NCI-H2196 (cell line): ENCODE results near the gene ZFR2.
"Not testable (repeated sequence)": the region's sequence is repeated elsewhere in the genome, so short reads cannot be mapped to it uniquely, and the experiment has no call there.

Experiments used
- DNase-seq: peaks from one replicate; lab custom pipeline; 2025; ENCODE audit not compliant: unreplicated experiment; lab: John Stamatoyannopoulos, UW

Gene ZFR2

GRCh38 chr19:3874695-3875094 lies 5.9 kb upstream of the ZFR2 start:
- not testable (repeated sequence) for DNase-seq

GRCh38 chr19:3873151-3873550 lies 4.3 kb upstream of the ZFR2 start:
- no peak for DNase-seq

GRCh38 chr19:3867971-3868769 lies 668 bp downstream of the ZFR2 start:
- no peak for DNase-seq

GRCh38 chr19:3866910-3867638 lies 1.8 kb downstream of the ZFR2 start:
- DNase-seq, result no peak

GRCh38 chr19:3863648-3864047 lies 5.2 kb downstream of the ZFR2 start:
- no peak for DNase-seq

DNA sequence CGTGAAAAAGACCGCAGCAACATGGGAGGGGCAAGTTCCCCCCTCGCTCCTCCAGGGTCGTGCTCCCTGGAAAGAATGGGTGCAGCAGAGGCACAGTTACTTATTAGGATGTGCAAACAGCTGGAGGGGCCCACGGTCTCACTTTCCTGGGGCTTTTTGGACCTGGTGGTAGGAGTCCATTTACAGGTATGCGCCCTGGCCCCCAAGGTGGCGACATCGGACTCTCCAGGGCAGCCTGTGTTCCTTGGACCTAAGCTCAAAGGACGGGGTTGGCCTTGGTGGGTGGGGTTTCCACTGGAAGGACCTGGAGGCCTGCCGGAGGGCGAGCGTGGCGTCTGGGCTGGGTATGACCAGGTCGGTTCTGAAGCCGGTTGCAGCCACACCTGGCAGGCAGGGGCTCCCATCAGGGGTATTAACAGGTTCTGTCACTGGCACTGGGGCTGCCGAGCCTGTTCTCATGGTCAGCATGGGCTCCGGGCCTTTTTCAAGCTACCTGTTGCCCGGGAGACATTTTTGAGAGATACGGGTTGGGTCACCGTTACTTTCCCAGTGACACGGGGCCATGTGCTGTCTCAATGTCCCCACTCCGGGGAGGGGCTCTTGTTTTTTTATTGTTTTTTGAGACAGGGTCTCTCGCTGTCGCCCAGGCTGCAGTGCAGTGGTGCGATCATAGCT lies 5.9 kb downstream of the ZFR2 start:
- no peak for DNase-seq

DNA sequence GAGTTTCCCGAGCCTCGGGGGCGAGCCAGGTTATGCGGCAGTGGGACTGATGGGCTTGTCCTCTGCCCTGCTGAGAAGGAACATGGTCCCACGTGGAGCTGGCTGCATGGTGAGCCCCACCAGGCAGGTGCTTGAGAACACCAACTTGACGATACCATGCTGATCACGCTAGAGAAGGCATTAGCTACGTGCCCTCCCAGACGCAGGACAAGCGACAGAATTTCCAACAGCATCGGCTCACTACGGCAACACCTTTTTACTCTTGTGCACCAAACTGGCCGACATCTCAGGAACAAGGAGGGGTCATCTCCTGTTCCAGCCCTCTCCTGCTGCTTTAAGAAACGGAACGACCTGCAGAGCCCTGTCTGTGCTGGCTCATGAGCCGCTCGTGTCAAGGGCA lies 8.3 kb downstream of the ZFR2 start:
- no peak for DNase-seq

GRCh38 chr19:3857449-3858003 lies 11.3 kb downstream of the ZFR2 start:
- DNase-seq, result peak; percentile 73

GRCh38 chr19:3855320-3855719 lies 13.5 kb downstream of the ZFR2 start:
- DNase-seq, result no peak

DNA sequence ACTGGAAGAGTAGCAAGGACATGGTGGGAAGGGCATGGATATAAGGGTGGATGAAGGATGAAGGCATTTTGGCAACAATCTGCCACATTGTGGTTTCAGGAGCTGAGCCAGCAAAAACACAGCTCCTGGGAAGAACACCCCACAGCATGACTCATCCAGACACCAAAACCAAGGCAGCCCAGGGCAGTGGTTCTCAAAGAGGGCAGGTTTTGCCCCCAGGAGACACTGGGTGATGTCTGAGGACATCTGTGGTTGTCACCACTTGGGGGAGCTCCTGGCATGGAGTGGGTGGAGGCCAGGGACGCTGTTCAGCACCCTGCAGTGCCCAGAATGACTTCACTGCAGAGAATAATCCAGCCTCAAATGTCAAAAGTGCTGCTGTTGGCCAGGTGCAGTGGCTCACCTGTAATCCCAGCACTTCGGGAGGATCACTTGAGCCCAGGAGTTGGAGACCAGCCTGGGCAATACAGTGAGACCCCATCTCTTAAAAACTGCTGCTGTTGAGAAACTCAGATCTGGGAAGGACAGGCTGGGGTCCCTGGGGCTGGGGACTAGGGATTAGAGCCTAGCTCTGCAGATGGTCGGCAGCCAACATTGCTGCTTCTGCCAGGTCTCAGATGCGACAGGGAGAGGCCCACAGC lies 16.1 kb downstream of the ZFR2 start:
- DNase-seq, result peak; percentile 34

GRCh38 chr19:3852177-3852511 lies 16.7 kb downstream of the ZFR2 start:
- no peak for DNase-seq

GRCh38 chr19:3851254-3852176 lies 17.3 kb downstream of the ZFR2 start:
- DNase-seq, result no peak

GRCh38 chr19:3850320-3850972 lies 18.4 kb downstream of the ZFR2 start:
- no peak for DNase-seq

DNA sequence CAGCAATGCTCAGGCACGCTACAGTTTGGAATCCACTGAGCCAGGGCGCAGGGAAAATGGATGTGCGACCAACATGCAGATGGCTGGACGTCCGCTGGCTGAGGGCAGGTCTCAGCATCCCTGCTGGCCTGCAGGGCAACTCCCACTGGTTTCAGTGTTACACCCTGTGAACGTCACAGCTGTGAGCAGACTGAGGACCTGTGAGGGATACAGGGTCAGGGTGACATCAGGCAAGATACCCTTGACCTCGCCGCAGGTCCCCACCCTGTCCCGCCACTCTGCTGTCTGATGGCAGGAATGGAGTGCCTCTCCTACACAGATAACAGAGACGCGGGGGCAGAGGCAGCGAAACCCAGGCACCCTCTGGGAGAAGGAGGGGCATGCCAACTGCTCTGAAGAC lies 19.1 kb downstream of the ZFR2 start:
- no peak for DNase-seq

DNA sequence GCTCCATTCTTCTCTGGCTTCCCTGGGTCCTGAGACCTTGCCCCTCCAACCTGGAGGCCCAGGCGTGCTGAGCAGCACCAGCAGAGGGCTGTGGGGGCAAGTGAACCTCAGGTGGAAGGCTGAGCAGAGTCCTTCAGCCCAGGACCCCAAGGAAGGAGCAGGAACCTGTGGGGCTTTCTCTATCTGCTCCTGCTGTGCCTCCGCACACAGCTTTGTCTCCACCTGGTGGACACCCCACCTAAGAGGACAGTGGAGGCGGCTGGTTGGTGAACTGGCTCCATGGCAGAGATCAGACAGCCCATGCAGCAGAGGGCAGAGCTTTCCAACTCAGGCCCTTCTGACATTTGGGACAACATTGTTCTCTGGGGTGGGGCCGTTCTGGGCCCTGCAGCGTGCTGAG lies 19.7 kb downstream of the ZFR2 start:
- peak; percentile 51 for DNase-seq

- no peak for DNase-seq
These were observed 24.2 kb downstream of the ZFR2 start for GRCh38 chr19:3844596-3844995.

GRCh38 chr19:3842948-3843347 lies 25.9 kb downstream of the ZFR2 start:
- no peak for DNase-seq

- no peak for DNase-seq
These were observed 28.0 kb downstream of the ZFR2 start for GRCh38 chr19:3840804-3841203.

DNA sequence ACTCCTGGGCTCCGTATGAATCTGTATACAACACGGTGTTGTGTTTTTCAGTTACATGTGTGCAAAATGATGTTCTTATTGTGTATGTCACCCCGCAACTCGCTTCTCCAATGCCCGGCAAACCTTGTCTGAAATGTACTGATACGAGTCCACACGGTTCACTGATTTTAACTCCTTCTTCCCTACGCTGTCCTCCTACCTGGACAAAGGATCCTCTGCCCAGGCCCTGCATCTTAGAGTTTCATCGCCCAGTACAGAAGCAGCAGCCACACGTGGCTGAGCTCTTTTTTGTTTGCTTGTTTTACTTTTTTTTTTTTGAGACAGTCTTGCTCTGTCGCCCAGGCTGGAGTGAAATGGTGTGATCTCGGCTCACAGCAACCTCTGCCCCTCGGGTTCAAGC lies 28.9 kb downstream of the ZFR2 start:
- no peak for DNase-seq

DNA sequence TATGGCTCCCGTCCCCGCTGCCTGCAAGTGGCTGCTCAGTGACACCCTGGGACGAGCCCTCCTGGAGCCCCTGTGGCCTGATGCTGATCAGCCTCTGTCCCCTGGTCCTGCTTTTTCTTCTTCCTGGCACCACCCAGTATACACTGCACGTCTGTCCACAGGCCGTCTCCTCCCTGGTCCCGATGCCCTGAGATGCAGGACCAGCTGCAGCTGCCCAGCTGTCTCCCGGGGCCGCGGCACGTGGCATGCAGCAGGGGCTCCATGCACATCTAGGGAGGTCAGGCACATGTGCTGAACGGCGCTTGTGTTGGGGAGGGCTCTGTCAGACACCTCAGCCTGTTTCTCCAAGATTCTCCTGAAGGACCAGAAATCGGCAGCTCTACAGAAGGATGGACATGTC lies 30.2 kb downstream of the ZFR2 start:
- no peak for DNase-seq
